ENCODE results near the gene PARD3.

PARD3 gene

DNA sequence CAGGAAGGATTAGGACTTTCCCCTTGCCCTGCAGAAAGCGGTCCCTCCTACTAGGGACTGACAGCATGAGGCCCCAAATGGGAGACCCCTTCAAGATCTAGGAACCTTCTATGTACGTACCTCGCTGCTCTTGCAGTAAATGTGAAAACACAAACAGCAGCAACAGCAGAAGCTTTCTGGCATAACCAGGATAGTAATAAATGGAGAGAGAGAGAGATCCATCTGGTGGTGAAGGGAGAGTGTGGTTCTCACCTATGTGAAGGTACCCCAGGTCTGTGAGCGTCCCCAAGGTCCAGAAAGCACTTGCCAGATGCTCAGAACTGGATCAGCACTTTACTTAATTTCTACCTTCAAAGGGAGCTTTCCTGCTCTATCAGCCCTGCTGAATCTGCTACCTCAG is 592.7 kb downstream of the PARD3 start:
- TF ChIP-seq, protein P1, sequence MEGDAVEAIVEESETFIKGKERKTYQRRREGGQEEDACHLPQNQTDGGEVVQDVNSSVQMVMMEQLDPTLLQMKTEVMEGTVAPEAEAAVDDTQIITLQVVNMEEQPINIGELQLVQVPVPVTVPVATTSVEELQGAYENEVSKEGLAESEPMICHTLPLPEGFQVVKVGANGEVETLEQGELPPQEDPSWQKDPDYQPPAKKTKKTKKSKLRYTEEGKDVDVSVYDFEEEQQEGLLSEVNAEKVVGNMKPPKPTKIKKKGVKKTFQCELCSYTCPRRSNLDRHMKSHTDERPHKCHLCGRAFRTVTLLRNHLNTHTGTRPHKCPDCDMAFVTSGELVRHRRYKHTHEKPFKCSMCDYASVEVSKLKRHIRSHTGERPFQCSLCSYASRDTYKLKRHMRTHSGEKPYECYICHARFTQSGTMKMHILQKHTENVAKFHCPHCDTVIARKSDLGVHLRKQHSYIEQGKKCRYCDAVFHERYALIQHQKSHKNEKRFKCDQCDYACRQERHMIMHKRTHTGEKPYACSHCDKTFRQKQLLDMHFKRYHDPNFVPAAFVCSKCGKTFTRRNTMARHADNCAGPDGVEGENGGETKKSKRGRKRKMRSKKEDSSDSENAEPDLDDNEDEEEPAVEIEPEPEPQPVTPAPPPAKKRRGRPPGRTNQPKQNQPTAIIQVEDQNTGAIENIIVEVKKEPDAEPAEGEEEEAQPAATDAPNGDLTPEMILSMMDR (IDR thresholded peaks at IDR 0.05) = peak; percentile 19; the same call in 1 of the 2 replicates

DNA sequence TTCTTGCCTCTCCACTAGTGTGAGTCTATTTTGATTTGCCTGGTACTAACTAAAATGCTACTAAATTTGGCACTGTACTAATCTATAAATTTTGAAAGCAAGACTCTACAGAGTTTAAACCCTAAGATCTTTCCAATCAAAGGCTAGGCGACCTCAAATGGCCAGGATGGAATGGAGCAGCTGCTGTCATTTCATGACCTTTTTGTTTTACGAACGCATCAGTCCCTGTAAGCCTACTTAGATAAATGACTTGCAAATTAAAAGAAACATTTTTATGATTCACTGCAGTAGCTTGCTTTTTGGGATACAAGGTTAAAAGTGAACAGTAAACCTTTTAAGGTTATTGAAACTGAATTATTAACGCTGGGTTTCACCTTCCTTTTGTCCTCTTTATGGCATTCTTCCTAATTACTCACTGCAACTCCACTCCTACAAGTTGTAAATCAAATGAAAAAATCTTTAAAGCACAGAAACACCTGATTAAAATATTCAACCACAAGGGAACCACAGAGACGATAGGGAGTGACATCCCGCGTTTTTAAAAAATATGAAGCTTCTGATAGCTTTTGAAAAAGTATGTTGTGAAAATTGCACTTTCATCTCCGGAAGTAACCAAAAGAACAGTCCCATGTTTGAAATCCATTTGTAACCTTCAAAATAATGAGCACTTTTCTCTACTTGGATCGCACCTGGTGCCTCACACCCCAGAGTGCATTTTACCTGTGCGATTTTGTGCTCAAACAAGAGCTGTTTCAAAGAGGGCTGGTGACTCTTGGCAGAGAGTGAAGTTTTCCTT is 595.1 kb downstream of the PARD3 start:
- TF ChIP-seq, protein P1 (IDR thresholded peaks at IDR 0.05) = no peak

DNA sequence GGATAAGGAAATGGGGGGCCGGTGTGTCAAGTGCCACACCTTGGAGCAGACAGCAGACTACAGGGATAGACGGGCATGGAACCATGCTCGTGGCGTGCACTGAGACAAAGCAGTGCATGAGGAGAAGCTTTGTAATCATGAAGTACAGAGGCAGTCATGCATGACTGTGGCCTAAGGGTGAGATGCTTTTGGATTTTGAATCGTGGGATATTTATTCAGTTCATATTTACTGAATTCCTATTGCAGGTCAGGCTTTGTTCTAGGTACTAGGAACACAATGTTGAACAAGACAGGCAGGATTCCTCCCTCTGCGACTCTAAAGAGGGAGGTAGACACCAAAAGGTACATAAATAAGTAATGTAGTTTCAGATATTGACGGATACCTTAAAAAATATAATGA is 597.6 kb downstream of the PARD3 start:
- TF ChIP-seq, protein P1 (IDR thresholded peaks at IDR 0.05) = no peak

DNA sequence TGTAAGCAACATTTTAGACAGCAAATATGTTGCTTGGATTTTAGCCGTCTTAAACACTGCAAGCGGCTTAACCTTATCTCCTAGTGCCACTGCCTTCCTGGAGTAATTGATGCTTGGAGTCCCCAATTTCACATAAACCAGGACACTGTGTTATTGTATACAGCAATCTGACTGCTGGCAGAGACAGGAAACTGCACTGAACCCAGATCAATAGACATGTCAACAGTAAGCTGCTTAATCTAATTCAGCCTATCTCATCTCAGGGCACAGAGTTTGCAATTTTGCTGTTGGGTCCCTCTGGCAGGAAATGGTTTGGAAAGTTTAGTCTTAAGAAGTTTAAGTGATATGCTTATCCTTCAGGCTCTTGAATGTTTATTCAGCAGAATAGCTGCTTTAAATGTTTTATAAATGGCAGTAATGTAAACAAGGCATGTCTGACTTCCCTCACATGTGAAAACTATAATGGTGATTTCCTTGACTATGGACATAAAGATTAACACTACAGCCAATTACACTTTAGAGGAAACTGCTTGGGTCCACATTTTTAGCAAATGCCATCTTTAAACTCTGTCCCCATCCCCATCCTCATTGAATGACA is 598.6 kb downstream of the PARD3 start:
- TF ChIP-seq, protein P1 (IDR thresholded peaks at IDR 0.05) = no peak

DNA sequence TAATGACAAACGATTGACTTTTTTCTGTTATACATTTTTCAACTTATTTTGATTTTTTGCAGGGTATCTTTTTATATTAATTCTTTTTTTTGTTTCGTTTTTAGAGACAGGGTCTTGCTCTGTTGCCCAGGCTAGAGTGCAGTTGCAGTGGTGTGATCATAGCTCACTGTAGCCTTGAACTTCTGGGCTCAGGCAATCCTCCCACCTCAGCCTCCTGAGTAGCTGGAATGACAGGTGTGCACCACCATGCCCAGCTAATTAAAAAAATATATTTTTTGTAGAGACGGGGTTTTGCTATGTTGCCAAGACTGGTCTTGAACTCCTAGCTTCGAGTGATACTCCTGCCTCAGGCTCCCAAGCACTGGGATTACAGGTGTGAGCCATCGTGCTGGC is 601.3 kb downstream of the PARD3 start:
- TF ChIP-seq, protein P1 (IDR thresholded peaks at IDR 0.05) = no peak

DNA sequence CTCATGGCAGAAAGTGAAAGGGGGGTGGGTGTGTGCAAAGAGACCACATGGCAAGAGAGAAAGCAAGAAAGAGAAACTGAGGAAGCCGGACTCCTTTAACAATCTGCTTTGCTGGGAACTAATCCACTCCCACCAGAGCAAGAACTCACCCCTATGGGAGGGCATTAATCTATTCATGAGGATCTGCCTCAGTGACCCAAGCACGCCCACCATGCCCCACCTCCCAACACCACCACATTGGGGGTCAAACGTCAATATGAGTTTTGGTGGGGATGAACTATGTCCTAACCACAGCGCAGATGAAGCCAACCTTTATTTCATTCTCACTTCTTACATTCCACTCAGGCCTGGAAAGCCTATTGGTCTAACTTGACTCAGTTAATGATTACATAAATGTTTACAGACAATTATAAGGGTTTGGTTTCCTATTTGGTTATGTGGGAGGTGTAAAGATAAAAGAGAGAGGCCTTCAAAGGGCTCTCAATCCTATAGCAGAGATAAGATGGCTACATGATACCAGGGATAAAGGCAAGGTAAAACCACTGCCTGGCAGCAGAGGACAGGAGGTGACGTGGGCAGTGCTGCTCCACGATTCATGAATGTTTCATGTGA is 601.8 kb downstream of the PARD3 start:
- TF ChIP-seq, protein P1 (IDR thresholded peaks at IDR 0.05) = no peak

DNA sequence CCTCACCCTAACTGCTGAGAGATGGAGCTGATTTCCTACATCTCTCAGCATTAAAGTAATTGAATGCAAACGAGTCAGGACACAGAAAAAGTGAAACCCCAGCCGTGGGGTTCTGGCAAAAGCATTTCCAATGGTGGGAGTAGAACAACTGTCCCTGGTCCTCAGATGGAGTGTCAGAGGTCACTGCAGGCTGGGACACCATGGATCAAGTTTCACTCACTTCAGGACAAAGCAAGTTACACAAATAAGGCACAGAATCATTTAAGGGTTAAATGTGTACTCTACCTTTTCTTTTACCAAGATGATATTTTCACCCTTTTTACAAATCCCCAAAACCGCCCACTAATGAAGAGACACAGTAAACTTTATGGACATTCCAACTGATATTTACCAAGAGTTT is 607.8 kb downstream of the PARD3 start:
- TF ChIP-seq, protein P1 (IDR thresholded peaks at IDR 0.05) = no peak

All from LNCAP (cell line).